HEK293 (cell line): ENCODE results near the gene FSCN2.

Experiments used
- BCL6B ChIP-seq: fragments of 450-650 bp; formaldehyde crosslinking; IDR thresholded peaks from 2 replicates; pipeline ENCODE4 v1.5.1; 2017; ENCODE audit warnings: missing biosample characterization, missing genetic modification characterization
- EGR2 ChIP-seq: fragments of 450-650 bp; formaldehyde crosslinking; IDR thresholded peaks from 2 replicates; pipeline ENCODE4 v1.5.1; 2016; ENCODE audit warnings: low read depth, missing biosample characterization, missing genetic modification characterization
- GLIS1 ChIP-seq: fragments of 450-650 bp; formaldehyde crosslinking; IDR thresholded peaks from 2 replicates; pipeline ENCODE4 v1.5.1; 2016; ENCODE audit warnings: missing biosample characterization, missing genetic modification characterization
- KLF9 ChIP-seq: fragments of 450-650 bp; formaldehyde crosslinking; IDR thresholded peaks from 2 replicates; pipeline ENCODE4 v1.5.1; 2016; ENCODE audit warnings: missing biosample characterization, missing genetic modification characterization, low read depth
- OSR2 ChIP-seq: fragments of 450-650 bp; formaldehyde crosslinking; IDR thresholded peaks from 2 replicates; pipeline ENCODE4 v1.5.1; 2016; ENCODE audit warnings: missing biosample characterization, missing genetic modification characterization
- SCRT1 ChIP-seq: fragments of 450-650 bp; formaldehyde crosslinking; IDR thresholded peaks from 2 replicates; pipeline ENCODE4 v1.5.1; 2016; ENCODE audit warnings: missing biosample characterization, missing genetic modification characterization, borderline replicate concordance
- ZBTB8A ChIP-seq: fragments of 450-650 bp; formaldehyde crosslinking; IDR thresholded peaks from 2 replicates; pipeline ENCODE4 v1.5.1; 2016; ENCODE audit warnings: missing biosample characterization, missing genetic modification characterization
- ZFP69B ChIP-seq: fragments of 450-650 bp; formaldehyde crosslinking; IDR thresholded peaks from 2 replicates; pipeline ENCODE4 v1.5.1; 2016; ENCODE audit warnings: missing biosample characterization, missing genetic modification characterization
- ZNF114 ChIP-seq: fragments of 450-650 bp; formaldehyde crosslinking; IDR thresholded peaks from 2 replicates; pipeline ENCODE4 v1.5.0; 2017; ENCODE audit warnings: missing biosample characterization, missing genetic modification characterization
- ZNF184 ChIP-seq: fragments of 450-650 bp; IDR thresholded peaks from 2 replicates; pipeline ENCODE4 v1.5.1; 2018; ENCODE audit warnings: missing biosample characterization, mild to moderate bottlenecking, missing genetic modification characterization
- ZNF335 ChIP-seq: fragments of 450-650 bp; formaldehyde crosslinking; conservative IDR thresholded peaks from 2 replicates; pipeline ENCODE4 v1.5.1; 2016; ENCODE audit warnings: missing biosample characterization, missing genetic modification characterization
- ZNF391 ChIP-seq: fragments of 450-650 bp; formaldehyde crosslinking; IDR thresholded peaks from 2 replicates; pipeline ENCODE4 v1.5.1; 2016; ENCODE audit warnings: low read depth, missing biosample characterization, missing genetic modification characterization, borderline replicate concordance
- ZNF404 ChIP-seq: fragments of 450-650 bp; formaldehyde crosslinking; IDR thresholded peaks from 2 replicates; pipeline ENCODE4 v1.5.1; 2017; ENCODE audit warnings: missing biosample characterization, missing genetic modification characterization
- ZNF561 ChIP-seq: fragments of 450-650 bp; IDR thresholded peaks from 2 replicates; pipeline ENCODE4 v1.5.1; 2018; ENCODE audit warnings: missing biosample characterization, missing genetic modification characterization, borderline replicate concordance
- ZNF600 ChIP-seq: fragments of 450-650 bp; formaldehyde crosslinking; IDR thresholded peaks from 2 replicates; pipeline ENCODE4 v1.5.1; 2016; ENCODE audit warnings: missing biosample characterization, missing genetic modification characterization
- ZNF658 ChIP-seq: fragments of 450-650 bp; formaldehyde crosslinking; IDR thresholded peaks from 2 replicates; pipeline ENCODE4; 2016; ENCODE audit warnings: missing biosample characterization, missing genetic modification characterization
- ZNF664 ChIP-seq: fragments of 450-650 bp; formaldehyde crosslinking; IDR thresholded peaks from 2 replicates; pipeline ENCODE4 v1.5.1; 2016; ENCODE audit warnings: missing biosample characterization, missing genetic modification characterization
- ZNF776 ChIP-seq: fragments of 450-650 bp; formaldehyde crosslinking; IDR thresholded peaks from 2 replicates; pipeline ENCODE4 v1.5.0; 2017; ENCODE audit warnings: missing biosample characterization, missing genetic modification characterization, borderline replicate concordance
- ZNF777 ChIP-seq: fragments of 450-650 bp; formaldehyde crosslinking; IDR thresholded peaks from 2 replicates; pipeline ENCODE4 v1.5.1; 2017; ENCODE audit warnings: missing biosample characterization, missing genetic modification characterization, borderline replicate concordance
- ZNF785 ChIP-seq: fragments of 450-650 bp; formaldehyde crosslinking; IDR thresholded peaks from 2 replicates; pipeline ENCODE4 v1.5.1; 2016; ENCODE audit warnings: missing biosample characterization, missing genetic modification characterization
- ZNF837 ChIP-seq: fragments of 450-650 bp; formaldehyde crosslinking; IDR thresholded peaks from 2 replicates; pipeline ENCODE4 v1.5.1; 2016; ENCODE audit warnings: missing biosample characterization, missing genetic modification characterization
- ZSCAN23 ChIP-seq: fragments of 450-650 bp; formaldehyde crosslinking; IDR thresholded peaks from 2 replicates; pipeline ENCODE4 v1.5.1; 2016; ENCODE audit warnings: missing biosample characterization, missing genetic modification characterization
- ZSCAN4 ChIP-seq: fragments of 450-650 bp; formaldehyde crosslinking; IDR thresholded peaks from 2 replicates; pipeline ENCODE4 v1.5.1; 2017; ENCODE audit warnings: missing biosample characterization, missing genetic modification characterization
- TF ChIP-seq, protein P1 (sequence below): fragments of 450-650 bp; formaldehyde crosslinking; IDR thresholded peaks from 2 replicates; pipeline ENCODE4 v1.5.1; 2016; ENCODE audit warnings: missing biosample characterization, missing genetic modification characterization
- TF ChIP-seq, protein P2 (sequence below): fragments of 450-650 bp; formaldehyde crosslinking; IDR thresholded peaks from 2 replicates; pipeline ENCODE4 v1.5.1; 2017; ENCODE audit warnings: missing biosample characterization, mild to moderate bottlenecking, missing genetic modification characterization, moderate library complexity
- TF ChIP-seq, protein P3 (sequence below): fragments of 450-650 bp; formaldehyde crosslinking; IDR thresholded peaks from 2 replicates; pipeline ENCODE4 v1.5.1; 2016; ENCODE audit warnings: missing biosample characterization, missing genetic modification characterization

FSCN2 gene

DNA sequence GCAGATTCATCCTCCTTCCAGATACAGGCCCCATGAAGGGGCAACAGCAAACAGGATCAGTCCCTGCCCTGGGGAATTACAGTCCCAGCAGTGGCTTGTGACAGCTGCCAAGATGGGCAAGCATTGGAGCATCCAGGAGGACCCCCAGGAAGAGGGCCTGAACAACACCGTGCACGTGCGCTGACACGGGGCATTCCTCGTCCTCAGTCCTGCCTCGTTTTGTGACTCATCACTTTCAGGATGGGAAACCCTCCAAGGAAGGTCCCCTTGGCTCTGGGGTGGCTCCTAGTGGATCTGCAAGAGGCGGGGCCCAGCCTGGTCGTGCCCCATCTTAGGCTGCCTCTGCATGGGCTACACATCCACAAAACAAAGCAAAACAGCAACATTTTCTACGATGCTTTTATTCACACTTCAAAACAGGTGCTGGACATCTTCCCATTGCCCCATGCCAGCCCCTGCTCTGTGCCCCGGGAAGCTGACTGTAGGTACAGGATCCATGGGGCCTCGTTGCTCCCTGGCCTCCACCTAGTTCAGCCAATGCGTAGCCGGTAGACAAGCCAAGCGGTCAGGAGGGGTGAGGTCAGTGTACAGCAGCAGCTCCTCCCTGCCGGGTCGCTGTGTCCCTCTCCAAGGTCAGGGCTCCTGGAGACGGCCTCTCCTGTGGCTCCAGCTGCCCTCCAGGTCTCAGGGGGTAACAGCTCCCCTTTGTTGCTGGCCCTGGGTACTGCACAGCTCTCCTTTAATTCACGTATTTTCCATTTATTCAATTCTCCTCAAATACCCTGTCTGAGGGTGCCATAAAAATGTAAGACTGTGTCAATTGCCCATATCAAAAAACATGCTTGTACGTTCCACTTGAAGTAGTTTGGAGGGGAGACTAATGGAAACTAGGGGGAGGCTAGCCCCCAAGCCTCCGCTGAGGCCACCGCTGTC, 47.8 kb upstream of the FSCN2 start (continued):
- TF ChIP-seq BCL6B (no peak), ZNF184 (tag by site-specific recombination) (no peak), ZNF777 (tag by site-specific recombination) (no peak), EGR2 (no peak), ZFP69B (tag by site-specific recombination) (peak; percentile 38; the same call in 1 of the 2 replicates), ZNF785 (tag by site-specific recombination) (no peak), ZBTB8A (tag by site-specific recombination) (0 out of 2 replicates have a peak, but pooled peaks have one; percentile 10), ZNF600 (tag by site-specific recombination) (0 out of 2 replicates have a peak, but pooled peaks have one; percentile 28), ZNF658 (no peak), ZNF391 (tag by site-specific recombination) (no peak), ZSCAN23 (tag by site-specific recombination) (no peak), ZNF776 (no peak), ZNF404 (no peak), OSR2 (no peak), ZNF561 (tag by site-specific recombination) (no peak), ZSCAN4 (tag by site-specific recombination) (no peak), GLIS1 (tag by site-specific recombination) (peak; percentile 94), SCRT1 (tag by site-specific recombination) (no peak), ZNF335 (tag by site-specific recombination) (peak; percentile 53), KLF9 (tag by site-specific recombination) (no peak), ZNF837 (no peak), ZNF114 (tag by site-specific recombination) (no peak), ZNF664 (tag by site-specific recombination) (no peak)
- TF ChIP-seq, protein P1, sequence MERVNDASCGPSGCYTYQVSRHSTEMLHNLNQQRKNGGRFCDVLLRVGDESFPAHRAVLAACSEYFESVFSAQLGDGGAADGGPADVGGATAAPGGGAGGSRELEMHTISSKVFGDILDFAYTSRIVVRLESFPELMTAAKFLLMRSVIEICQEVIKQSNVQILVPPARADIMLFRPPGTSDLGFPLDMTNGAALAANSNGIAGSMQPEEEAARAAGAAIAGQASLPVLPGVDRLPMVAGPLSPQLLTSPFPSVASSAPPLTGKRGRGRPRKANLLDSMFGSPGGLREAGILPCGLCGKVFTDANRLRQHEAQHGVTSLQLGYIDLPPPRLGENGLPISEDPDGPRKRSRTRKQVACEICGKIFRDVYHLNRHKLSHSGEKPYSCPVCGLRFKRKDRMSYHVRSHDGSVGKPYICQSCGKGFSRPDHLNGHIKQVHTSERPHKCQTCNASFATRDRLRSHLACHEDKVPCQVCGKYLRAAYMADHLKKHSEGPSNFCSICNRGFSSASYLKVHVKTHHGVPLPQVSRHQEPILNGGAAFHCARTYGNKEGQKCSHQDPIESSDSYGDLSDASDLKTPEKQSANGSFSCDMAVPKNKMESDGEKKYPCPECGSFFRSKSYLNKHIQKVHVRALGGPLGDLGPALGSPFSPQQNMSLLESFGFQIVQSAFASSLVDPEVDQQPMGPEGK (tag by site-specific recombination) = no peak
- TF ChIP-seq, protein P2, sequence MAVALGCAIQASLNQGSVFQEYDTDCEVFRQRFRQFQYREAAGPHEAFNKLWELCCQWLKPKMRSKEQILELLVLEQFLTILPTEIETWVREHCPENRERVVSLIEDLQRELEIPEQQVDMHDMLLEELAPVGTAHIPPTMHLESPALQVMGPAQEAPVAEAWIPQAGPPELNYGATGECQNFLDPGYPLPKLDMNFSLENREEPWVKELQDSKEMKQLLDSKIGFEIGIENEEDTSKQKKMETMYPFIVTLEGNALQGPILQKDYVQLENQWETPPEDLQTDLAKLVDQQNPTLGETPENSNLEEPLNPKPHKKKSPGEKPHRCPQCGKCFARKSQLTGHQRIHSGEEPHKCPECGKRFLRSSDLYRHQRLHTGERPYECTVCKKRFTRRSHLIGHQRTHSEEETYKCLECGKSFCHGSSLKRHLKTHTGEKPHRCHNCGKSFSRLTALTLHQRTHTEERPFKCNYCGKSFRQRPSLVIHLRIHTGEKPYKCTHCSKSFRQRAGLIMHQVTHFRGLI (tag by site-specific recombination) = no peak
- TF ChIP-seq, protein P3, sequence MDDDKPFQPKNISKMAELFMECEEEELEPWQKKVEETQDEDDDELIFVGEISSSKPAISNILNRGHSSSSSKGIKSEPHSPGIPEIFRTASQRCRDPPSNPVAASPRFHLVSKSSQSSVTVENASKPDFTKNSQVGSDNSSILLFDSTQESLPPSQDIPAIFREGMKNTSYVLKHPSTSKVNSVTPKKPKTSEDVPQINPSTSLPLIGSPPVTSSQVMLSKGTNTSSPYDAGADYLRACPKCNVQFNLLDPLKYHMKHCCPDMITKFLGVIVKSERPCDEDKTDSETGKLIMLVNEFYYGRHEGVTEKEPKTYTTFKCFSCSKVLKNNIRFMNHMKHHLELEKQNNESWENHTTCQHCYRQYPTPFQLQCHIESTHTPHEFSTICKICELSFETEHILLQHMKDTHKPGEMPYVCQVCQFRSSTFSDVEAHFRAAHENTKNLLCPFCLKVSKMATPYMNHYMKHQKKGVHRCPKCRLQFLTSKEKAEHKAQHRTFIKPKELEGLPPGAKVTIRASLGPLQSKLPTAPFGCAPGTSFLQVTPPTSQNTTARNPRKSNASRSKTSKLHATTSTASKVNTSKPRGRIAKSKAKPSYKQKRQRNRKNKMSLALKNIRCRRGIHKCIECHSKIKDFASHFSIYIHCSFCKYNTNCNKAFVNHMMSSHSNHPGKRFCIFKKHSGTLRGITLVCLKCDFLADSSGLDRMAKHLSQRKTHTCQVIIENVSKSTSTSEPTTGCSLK = no peak
